ENCODE results near the gene HLCS. TPM values are rescaled to one million over a fixed set of nuclear protein-coding genes. Genes with fewer than 3 reads are reported as not detected.

The HLCS gene
- total and polyA plus RNA-seq, 2 of the 8 experiments (the other 6 are each of a cell fraction or from before 2014, with no cell fraction given): 4.7 to 12.2 TPM

GRCh38 chr21:36727866-36728265 lies 238.6 kb downstream of the HLCS start:
- H3K79me1 ChIP-seq (ENCODE audit: low read depth, low read length): no peaks in the 10 kb centered on the region
- ChIA-PET POLR2A (ENCODE audit: partially characterized antibody) (interaction anchor here (1.9 to 2.1 kb wide), 2 partner anchors 17 to 22 kb away, joined by 5 read pairs; no protein-coding TSS in a partner anchor), CTCF (ENCODE audit: partially characterized antibody) (interaction anchor here (0.7 to 4.3 kb wide), 9 partner anchors 11 to 200 kb away, joined by 3 to 13 read pairs (median 4); no protein-coding TSS in a partner anchor)
- no peak overlapping the region for H3K4me2 ChIP-seq (ENCODE audit: insufficient read depth in 1 of 2, low read depth in 2 of 2, low read length in 2 of 2)
- H3K36me3 ChIP-seq (ENCODE audit: control insufficient read depth in 2 of 4, insufficient read depth in 4 of 4, low read length in 3 of 4): no peaks in the 10 kb centered on the region
- no peaks in the 10 kb centered on the region for H3K23me2 ChIP-seq (ENCODE audit: low read depth, low read length)
- H3K79me2 ChIP-seq (ENCODE audit: control insufficient read depth in 1 of 2, insufficient read depth in 2 of 2, low read length in 2 of 2): no peaks in the 10 kb centered on the region
- no peaks in the 10 kb centered on the region for H3K27me3 ChIP-seq (replicated peaks in 1 of 4; ENCODE audit: control insufficient read depth in 3 of 4, extremely low read depth in 1 of 4, insufficient read depth in 3 of 4, low read length in 3 of 4)
- no peak overlapping the region for H3K23ac ChIP-seq (ENCODE audit: insufficient read length)
- H2BK5ac ChIP-seq (ENCODE audit: low read depth, low read length): no peak overlapping the region
- no peak overlapping the region for H2BK12ac ChIP-seq (ENCODE audit: low read depth, low read length)
- WGBS, 2 experiments (ENCODE audit: extremely low coverage in 1 of 2, insufficient coverage in 1 of 2, insufficient read length in 1 of 2, insufficient replicate concordance in 2 of 2, low coverage in 1 of 2, low lambda C conversion rate in 2 of 2, missing lambda C conversion rate in 1 of 2): 78% methylated on average over 6 of the region's 6 CpGs; no CpG with 5 or more reads in 1 of the 2 experiments
- peak; percentile 48 for FAIRE-seq
- no peak overlapping the region for H2BK20ac ChIP-seq (ENCODE audit: low read length)
- no peak overlapping the region for H3K4ac ChIP-seq (replicated peaks; ENCODE audit: insufficient read length, low read depth, low read length)
- H4K20me1 ChIP-seq (replicated peaks in 1 of 2; ENCODE audit: control insufficient read depth in 1 of 2, insufficient read depth in 2 of 2, low read length in 2 of 2): no peaks in the 10 kb centered on the region
- H2AFZ ChIP-seq (ENCODE audit: low read length): peak overlapping the region; percentile 67; the same call in 1 of the 2 replicates
- no peak overlapping the region for H3K14ac ChIP-seq (ENCODE audit: insufficient read length)
- H2AK5ac ChIP-seq (ENCODE audit: low read depth, low read length): no peak overlapping the region
- no peak overlapping the region for H3K56ac ChIP-seq (replicated peaks; ENCODE audit: insufficient read length, low read depth, low read length)
- H3K18ac ChIP-seq (ENCODE audit: extremely low read depth, low read length): no peak overlapping the region
- no peaks in the 10 kb centered on the region for H3K4me1 ChIP-seq (replicated peaks in 1 of 4; ENCODE audit: control insufficient read depth in 3 of 4, insufficient read depth in 4 of 4, low read length in 3 of 4)
- no peak overlapping the region for H2BK120ac ChIP-seq (replicated peaks; ENCODE audit: low read depth, low read length)
- no peak overlapping the region for H4K8ac ChIP-seq (ENCODE audit: extremely low read depth, insufficient read depth, low read length)
- no peak overlapping the region for H3K4me3 ChIP-seq (ENCODE audit: extremely low read depth in 1 of 4, insufficient read depth in 2 of 4, low read depth in 3 of 4, low read length in 4 of 4)
- no peaks in the 10 kb centered on the region for H3K9me3 ChIP-seq (ENCODE audit: insufficient read depth in 2 of 2, low read depth in 1 of 2, low read length in 1 of 2)
- DNase-seq (ENCODE audit: low read depth in 1 of 2, low spot score in 2 of 2): no peak
- H3K27ac ChIP-seq (ENCODE audit: low read depth, low read length): no peak overlapping the region
- no peak overlapping the region for H3K9ac ChIP-seq (replicated peaks in 1 of 4; ENCODE audit: extremely low read depth in 1 of 4, low read depth in 3 of 4, low read length in 3 of 4)
- H2BK15ac ChIP-seq (ENCODE audit: low read length): no peak overlapping the region
- H4K5ac ChIP-seq (ENCODE audit: insufficient read length, low read depth, low read length): no peak overlapping the region
- H4K91ac ChIP-seq (replicated peaks; ENCODE audit: insufficient read length, low read length): no peak overlapping the region
- peak; percentile 62 to 69 for TF ChIP-seq RAD21 (IDR thresholded peaks at IDR 0.05 in 1 of 2, conservative IDR thresholded peaks at IDR 0.05 in 1 of 2; ENCODE audit: low read depth in 2 of 2, low read length in 2 of 2)
- TF ChIP-seq, protein P1, sequence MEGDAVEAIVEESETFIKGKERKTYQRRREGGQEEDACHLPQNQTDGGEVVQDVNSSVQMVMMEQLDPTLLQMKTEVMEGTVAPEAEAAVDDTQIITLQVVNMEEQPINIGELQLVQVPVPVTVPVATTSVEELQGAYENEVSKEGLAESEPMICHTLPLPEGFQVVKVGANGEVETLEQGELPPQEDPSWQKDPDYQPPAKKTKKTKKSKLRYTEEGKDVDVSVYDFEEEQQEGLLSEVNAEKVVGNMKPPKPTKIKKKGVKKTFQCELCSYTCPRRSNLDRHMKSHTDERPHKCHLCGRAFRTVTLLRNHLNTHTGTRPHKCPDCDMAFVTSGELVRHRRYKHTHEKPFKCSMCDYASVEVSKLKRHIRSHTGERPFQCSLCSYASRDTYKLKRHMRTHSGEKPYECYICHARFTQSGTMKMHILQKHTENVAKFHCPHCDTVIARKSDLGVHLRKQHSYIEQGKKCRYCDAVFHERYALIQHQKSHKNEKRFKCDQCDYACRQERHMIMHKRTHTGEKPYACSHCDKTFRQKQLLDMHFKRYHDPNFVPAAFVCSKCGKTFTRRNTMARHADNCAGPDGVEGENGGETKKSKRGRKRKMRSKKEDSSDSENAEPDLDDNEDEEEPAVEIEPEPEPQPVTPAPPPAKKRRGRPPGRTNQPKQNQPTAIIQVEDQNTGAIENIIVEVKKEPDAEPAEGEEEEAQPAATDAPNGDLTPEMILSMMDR (IDR thresholded peaks at IDR 0.05; ENCODE audit: control extremely low read depth in 1 of 3, insufficient read depth in 1 of 3, low read depth in 1 of 3, low read length in 3 of 3): peak; percentile 75 to 85 (median 83)

All from H1 (cell line).